SK-N-SH (cell line): ENCODE results near the gene CDH26.

Experiments used
- CHD2 ChIP-seq: fragments of 150-350 bp; IDR thresholded peaks from 2 replicates; pipeline ENCODE4 v1.6.1; 2018; ENCODE audit warnings: low read length; ENCODE audit not compliant: partially characterized antibody
- EP300 ChIP-seq, 2 experiments: IDR thresholded peaks; 2 replicates each; pipeline versions ENCODE4 v1.4.0 to v1.6.1; 2012; ENCODE audit warnings: borderline replicate concordance in 1 of 2, low read depth in 1 of 2, low read length in 1 of 2
- FOSL2 ChIP-seq: IDR thresholded peaks from 2 replicates; pipeline ENCODE4 v1.4.0; 2012; ENCODE audit warnings: low read depth, mild to moderate bottlenecking, moderate library complexity, borderline replicate concordance
- GABPA ChIP-seq: IDR thresholded peaks from 2 replicates; pipeline ENCODE4 v1.4.0; 2012; ENCODE audit warnings: low read depth, mild to moderate bottlenecking
- RAD21 ChIP-seq: IDR thresholded peaks from 2 replicates; pipeline ENCODE4 v1.6.1; 2012; ENCODE audit warnings: mild to moderate bottlenecking, low read length
- RCOR1 ChIP-seq: fragments of 150-350 bp; IDR thresholded peaks from 2 replicates; pipeline ENCODE4 v1.6.1; 2017; ENCODE audit warnings: antibody characterized with exemption, low read length
- TAF1 ChIP-seq: IDR thresholded peaks from 2 replicates; pipeline ENCODE4 v1.6.1; 2012; ENCODE audit warnings: low read depth, mild to moderate bottlenecking, low read length, moderate library complexity, borderline replicate concordance
- TF ChIP-seq, protein P1 (sequence below): fragments of 200-600 bp; sonication (generic); IDR thresholded peaks from 2 replicates; pipeline ENCODE4 v1.6.1; 2017; ENCODE audit warnings: antibody characterized with exemption, mild to moderate bottlenecking, moderate library complexity
- TF ChIP-seq, protein P2 (sequence below): IDR thresholded peaks from 2 replicates; pipeline ENCODE4 v1.4.0; 2012; ENCODE audit warnings: low read depth, borderline replicate concordance
- TF ChIP-seq, protein P3 (sequence below): IDR thresholded peaks from 2 replicates; pipeline ENCODE4 v1.4.0; 2012; ENCODE audit warnings: low read depth

DNA sequence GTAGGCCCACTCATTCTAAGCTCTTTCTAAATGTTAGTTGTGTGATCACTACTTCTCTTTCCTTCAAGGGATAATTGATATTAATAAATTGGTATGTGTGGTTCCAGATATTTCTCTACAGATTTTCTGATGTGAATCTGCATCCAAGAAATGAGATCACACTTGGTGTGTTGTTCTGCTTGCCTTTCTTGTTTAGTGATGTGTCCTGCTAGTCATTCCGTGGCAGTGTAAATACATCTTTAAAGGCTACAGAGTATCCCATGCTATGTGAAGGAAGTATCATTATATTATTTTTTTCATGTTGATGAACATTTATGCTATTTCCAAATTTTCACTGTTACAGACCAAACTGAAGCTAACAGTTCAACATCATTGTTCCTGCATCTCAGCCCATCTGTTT lies 13.2 kb downstream of the CDH26 start:
- TF ChIP-seq TAF1 (no peak), CHD2 (no peak), GABPA (no peak), RCOR1 (no peak), RAD21 (no peak), FOSL2 (no peak), EP300 (IDR thresholded peaks at IDR 0.05; ENCODE audit: borderline replicate concordance in 1 of 2, low read depth in 1 of 2, low read length in 1 of 2) (no peak)
- TF ChIP-seq, protein P1, sequence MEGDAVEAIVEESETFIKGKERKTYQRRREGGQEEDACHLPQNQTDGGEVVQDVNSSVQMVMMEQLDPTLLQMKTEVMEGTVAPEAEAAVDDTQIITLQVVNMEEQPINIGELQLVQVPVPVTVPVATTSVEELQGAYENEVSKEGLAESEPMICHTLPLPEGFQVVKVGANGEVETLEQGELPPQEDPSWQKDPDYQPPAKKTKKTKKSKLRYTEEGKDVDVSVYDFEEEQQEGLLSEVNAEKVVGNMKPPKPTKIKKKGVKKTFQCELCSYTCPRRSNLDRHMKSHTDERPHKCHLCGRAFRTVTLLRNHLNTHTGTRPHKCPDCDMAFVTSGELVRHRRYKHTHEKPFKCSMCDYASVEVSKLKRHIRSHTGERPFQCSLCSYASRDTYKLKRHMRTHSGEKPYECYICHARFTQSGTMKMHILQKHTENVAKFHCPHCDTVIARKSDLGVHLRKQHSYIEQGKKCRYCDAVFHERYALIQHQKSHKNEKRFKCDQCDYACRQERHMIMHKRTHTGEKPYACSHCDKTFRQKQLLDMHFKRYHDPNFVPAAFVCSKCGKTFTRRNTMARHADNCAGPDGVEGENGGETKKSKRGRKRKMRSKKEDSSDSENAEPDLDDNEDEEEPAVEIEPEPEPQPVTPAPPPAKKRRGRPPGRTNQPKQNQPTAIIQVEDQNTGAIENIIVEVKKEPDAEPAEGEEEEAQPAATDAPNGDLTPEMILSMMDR = no peak
- TF ChIP-seq, protein P2, sequence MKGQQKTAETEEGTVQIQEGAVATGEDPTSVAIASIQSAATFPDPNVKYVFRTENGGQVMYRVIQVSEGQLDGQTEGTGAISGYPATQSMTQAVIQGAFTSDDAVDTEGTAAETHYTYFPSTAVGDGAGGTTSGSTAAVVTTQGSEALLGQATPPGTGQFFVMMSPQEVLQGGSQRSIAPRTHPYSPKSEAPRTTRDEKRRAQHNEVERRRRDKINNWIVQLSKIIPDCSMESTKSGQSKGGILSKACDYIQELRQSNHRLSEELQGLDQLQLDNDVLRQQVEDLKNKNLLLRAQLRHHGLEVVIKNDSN = no peak
- TF ChIP-seq, protein P3, sequence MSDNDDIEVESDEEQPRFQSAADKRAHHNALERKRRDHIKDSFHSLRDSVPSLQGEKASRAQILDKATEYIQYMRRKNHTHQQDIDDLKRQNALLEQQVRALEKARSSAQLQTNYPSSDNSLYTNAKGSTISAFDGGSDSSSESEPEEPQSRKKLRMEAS = no peak
